Mammary epithelial cell (primary cell): ENCODE measurements around the gene STXBP5L.

Experiments
- CTCF ChIP-seq, 2 donors: IDR thresholded peaks in 1 of 2; conservative IDR thresholded peaks in 1 of 2; 2 replicates each; pipeline ENCODE4 v1.5.1; 2011 to 2012; ENCODE audit warnings: inconsistent platforms in 2 of 2, low read length in 2 of 2, mild to moderate bottlenecking in 2 of 2, control low read depth in 1 of 2, low read depth in 1 of 2; ENCODE audit not compliant: insufficient read depth in 1 of 2; ENCODE audit errors: extremely low read depth in 1 of 2
- EZH2 ChIP-seq: IDR thresholded peaks from 2 replicates; pipeline ENCODE4 v1.6.1; 2012; ENCODE audit warnings: low read length, inconsistent platforms, borderline replicate concordance

GRCh38 chr3:120982608-120983320, 74.8 kb downstream of the STXBP5L start:
- TF ChIP-seq EZH2: no peak
- TF ChIP-seq CTCF (conservative IDR thresholded peaks at IDR 0.05 in 1 of 2, IDR thresholded peaks at IDR 0.05 in 1 of 2; ENCODE audit: extremely low read depth in 1 of 2, insufficient read depth in 1 of 2, low read depth in 1 of 2, low read length in 2 of 2): no peak
